HG03097 (cell line): ENCODE results near the gene XPO6.

Experiments
- ATAC-seq: cut with Tn5 transposase; IDR thresholded peaks from one replicate; pipeline ENCODE4 v1.9.1; 2021; ENCODE audit not compliant: unreplicated experiment, low FRiP score

The XPO6 gene

DNA sequence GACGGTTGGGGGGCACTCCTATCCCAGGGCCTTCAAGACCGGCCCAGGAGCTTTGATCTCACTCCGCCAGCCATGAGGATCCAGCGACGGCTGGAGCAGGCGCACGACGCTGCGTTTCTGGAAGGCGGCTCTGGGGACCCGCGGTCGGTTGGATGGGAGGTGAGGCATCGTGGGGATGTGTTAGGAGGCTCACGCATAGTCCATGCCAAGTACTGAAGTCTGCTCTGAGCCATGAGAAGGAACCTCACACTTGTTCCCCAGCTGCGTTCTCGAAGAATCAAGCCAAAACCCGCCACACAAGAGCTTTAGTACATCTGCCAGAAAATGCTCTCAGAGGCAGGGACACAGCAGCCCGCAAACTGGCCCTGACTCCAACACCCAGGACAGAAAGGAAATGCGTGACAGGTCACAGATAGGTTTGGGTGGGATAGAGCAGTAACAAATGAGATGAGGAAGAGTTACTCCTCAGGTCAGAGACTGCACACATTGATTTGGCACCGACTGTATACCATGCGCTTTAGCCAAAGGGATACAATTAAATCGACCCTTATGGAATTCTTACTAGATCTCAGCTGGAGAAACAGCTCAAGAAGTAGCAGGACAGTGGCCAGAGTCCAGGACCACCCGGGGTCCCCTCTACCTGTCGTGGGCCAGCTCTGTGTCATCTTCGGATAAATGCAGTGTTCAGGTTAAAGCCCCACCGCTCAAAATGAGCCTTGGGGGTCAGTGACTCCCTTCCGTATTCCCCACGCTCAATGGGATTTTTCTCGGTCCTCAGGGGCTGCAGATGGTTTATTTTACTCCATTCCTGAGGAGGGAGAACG lies 141.6 kb downstream of the XPO6 start:
- ATAC-seq = no peak

DNA sequence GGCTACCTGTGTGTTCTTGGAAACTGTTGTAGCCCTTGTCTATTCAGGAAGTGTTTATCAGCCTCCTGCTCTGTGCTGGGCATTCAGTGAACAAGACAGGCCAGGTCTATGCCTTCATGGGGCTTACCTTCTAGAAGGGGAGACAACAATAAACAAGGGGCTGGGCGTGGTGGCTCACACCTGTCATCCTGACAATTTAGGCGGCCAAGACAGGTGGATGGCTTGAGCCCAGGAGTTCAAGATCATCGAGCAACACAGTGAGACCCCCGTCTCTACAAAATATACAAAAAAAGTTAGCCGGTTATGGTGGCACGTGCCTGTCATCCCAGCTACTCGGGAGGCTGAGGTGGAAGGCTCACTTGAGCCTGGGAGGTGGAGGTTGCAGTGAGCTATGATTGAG lies 142.8 kb downstream of the XPO6 start:
- ATAC-seq = no peak

DNA sequence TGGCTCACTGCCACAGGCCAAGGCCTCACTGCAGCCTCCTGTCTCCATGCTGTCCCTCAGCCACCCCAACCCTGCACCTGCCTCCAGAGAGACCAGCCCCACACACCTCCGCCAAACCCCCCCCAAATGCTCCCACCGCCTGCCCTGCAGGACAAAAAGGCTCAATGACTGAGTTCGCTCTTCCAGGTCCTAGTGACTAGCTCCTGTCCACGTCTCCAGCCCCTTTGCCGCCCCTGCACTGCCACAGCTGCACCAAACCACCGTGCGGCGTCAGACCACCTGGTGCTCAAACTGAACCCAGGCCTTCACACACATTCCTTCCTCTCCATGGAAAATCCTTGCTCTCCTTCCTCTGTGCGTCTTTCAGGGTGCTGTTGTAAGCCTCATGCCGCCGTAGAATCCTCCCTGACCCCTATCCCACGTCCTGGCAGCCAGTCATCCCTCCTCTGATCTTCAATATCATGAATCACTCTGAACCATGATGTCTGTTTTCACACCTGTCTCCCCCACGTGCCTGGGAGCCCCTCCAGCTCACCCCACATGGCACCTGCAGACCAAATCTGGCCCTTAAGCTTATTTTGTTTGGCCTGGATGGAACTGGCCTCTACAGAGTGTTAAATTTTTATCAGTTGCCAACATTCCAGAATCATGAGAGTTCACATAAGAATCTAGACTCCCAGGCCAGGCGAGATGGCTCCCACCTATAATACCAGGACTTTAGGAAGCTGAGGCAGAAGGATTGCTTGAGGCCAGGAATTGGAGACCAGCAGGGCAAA lies 144.0 kb downstream of the XPO6 start:
- no peak for ATAC-seq

DNA sequence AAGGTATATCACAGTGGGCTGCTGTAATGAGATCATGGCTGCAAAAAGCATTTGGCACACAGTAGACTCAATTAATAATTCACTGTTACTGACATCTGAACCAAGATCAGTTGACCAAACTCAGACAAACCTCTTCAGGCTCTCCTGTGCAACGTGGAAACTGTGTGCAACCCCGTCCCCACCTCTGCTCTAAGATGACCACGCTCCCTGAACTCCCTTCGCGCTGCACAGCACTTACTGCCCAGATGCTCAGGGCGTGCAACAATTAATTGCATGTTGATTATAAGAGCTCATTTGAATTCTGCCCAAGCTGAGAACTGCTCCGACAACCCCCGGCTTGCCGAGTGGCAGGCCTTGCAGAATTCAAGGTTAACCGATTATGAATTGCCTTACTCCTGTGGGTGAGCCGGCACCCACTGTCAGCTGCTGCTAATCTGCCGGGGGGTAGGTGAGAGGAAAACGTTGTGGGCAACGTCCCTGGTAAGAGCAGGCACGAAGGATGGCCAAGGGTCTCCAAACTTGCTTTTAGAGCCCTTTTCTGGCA lies 147.0 kb downstream of the XPO6 start:
- no peak for ATAC-seq

DNA sequence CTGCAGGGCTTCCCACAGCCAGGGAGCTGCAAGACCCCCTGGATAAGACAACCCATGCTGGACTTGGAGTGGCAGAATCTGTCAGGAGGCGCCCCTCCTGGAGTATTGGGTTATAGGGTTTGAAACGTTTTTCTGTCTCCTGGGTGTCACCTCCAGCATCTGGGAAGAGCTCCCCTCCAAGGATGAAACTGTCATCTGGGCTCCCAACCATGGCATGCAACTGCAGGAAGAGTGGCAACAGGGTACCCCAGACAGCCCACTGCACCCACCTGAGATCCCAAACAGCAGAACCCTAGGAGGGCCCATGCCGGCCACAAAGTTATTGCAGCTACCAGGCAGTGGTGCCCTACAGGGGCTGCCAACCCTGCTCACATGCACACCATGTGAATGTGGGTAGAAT lies 147.6 kb downstream of the XPO6 start:
- no peak for ATAC-seq

DNA sequence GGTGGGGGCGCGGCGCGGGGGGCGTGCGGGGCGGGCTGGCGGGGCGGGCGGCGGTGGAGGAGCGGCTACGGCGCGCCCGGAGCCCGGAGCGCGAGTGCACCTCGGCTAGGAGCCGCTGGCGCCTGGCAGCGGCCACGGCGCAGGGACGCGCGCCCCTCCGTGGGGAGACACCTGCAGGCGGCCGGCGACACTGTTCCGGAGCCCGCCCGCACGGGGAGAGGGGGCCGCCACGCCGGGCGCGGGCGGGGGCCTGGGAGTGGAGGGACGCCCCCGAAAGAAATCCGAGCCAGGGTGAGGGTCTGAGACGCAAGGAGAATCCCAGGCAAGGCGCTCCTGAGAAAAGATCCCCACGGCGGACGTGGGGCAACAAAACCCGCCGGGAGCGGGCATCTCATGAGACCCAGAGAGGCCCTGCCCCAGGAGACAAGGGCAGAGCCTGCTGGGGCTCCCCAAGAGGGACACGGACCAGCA lies 148.1 kb downstream of the XPO6 start, which contains the start of gene GSG1L:
GSG1L (minus strand) TSS at position 124 of the 471 bp plus-strand sequence. CDS start 290 bp downstream, outside the sequence.
- no peak for ATAC-seq

DNA sequence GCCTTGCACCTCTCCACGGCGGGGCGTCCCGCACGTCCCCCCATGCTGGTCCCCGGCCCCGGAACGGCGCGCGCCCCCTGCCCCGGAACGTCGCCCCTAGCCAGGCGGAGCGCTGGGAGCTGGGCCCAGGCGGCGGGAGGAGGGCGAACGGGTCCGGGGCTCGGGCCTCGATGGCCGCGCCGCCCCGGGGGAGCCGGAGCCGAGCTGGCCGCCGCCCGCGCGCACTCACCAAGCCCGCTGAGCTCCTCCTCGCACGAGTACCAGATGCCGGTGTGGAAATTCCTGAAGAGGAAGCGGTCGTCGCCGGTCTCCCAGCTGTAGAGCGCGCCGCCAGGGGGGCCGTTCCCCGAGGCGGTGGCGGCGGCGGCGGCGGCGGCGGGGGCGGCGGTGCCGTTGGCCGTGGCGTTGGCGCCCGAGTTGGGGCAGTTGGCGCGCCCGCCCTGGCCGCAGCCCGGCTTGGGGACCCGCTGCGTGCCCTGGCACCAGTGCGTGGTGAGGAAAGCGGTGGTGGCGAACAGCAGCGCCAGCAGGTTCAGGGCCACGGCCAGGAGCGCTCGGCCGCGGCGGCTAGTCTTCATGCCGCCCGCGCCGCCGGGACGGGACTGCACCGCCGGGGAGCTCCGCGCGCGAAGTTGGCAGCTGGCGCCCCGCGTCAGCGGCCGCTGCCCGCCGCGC lies 148.8 kb downstream of the XPO6 start:
- ATAC-seq = no peak

DNA sequence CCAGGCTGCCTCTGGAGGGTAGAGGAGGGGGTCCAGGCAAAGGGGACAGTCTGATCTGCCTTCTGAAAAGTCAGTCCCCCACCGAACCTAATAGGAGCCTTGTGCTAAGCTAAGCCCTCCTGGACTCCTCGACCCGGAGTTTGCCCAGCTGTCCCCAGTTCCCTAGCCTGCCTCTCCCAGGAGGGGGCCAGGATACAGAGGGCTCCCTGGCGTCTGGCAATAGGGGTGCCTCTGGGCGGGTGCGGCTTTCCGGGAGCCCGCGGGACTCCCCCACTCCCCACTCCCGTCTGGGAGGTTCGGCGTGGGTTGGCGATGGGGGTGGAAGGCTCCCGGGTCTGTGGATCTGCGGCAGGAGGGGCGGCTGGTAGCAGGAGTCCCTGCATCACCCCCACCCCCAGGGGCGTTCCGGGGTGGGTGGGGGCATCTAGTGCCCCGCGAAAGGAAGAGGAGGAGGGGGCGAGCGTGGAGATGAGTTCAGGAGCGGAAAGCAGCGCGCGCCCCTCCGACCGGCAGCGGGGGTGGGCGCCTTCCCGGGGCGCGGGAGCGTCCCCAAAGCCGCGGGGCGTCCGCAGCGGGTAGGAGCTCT lies 149.4 kb downstream of the XPO6 start:
- ATAC-seq = no peak

DNA sequence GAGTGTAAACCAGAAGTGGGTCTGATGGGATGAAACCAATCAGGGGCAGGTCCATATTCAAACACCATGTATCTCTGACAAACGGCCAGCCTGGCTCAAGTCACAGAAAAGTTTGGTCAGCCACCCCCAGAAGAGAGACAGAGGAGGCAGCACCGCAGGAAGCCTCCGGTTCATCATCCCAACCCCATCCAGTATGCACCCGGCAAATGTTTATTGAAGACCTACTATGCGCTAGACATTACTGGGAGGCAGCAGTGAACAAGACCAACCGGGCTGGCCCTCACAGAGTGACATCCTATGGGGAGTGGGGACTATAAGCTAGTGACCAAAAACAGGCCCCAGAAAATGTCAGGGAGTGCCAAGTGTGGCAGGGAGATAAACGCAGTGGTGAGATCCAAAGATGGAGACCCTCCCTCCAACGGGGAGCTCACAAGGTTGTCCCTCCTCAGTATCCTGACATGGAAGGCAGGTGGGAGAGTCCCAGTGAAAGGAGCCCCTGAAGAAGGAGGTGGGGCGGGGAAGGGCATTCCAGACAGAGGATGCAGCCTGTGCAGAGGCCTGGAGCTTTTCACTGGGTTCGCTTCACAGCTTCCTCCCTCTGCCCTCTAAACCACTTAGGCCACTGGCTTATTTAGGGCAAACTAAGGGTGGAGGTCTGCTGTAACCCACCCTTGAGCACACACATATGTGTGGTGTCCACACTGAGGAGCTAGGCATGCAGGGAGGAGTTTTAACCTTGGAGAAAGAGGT lies 150.2 kb downstream of the XPO6 start:
- ATAC-seq = no peak

DNA sequence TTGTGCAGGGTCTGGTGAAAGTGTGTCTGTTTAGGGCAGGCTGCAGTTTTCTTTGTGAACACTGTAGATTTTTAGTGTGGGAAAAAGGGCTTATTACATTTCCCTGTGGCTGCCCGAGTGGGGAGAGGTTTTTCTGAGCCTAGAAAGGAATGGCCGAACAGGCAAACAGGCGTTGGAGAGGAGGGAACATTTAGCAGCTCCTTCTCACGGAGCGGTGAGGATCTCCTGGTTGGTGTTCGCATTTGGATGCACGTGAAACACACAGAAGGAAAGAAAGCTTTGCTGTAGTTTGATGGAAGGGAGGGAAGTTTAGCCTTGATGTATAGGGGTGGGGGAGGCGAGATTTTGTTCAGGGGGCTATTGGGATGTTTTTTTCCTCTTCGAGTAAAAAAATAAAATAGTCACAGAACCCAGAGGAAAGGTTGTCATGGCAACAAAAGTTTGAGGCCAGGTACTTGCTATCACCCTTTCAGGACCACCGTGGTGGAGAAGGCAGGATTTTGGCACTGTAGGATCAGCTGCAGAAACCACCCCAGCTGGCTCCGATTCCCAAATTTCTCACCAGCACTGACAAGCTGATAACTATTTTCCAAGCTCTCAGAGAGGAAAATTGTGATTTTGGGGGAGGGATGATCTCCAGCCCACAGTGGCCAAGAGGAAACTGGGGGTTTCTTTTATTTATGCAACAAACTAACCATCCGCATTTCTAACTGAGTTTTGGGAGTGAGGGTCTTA lies 151.8 kb downstream of the XPO6 start:
- no peak for ATAC-seq

DNA sequence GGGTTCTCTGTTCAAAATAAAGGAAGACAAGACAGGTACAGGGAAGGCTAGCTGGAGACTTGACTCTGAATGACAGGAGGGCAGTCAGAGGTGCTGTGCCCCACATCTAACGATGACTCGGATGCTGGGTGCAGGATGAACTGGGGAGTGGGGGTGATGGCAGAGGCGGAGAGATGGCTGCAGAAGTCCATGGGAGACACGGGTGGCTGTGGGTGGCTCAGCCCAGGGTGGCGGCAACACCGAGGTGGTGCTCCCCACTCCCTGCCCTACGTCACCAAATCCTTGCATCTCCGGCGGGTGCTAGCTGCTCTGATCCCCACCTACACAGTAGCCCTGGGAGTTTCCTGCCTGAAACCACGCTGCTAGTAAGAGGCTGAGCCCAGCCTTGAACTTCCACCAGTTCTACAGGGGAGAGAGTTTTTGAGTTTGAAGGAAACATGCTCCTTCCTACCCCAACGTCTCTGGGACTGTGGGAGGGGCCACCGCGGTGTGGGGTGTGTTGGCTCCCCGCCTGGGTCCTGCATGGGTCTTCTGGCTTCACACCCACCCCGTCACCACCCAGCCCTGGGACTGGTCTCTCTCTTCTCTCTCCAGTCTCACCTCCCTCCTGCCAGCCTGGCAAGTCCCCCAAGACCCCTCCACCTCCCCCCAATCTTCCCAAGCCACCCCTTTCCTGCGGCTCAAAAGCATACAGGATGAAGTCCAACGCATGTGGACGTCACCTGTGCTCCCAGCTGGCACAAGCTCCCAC lies 152.8 kb downstream of the XPO6 start:
- no peak for ATAC-seq

DNA sequence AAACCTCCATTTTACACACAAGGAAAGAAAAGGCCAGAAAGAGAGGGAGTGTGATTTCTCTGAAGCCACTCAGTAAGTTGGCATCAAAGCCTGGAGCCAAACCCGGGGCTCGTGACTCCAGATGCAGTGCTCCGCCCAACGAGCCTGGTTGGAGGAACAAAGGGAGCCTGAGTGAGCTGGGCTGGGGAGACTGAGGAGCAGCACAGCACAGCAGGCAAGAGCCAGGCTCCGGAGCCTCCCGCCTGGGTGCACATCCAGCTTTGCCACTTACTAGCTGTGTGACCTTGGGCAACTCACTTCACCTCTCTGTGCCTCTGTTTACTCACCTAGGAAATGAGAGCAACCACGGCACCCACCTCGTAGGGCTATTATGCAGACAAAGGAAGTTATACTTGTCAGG lies 153.8 kb downstream of the XPO6 start:
- ATAC-seq = no peak

DNA sequence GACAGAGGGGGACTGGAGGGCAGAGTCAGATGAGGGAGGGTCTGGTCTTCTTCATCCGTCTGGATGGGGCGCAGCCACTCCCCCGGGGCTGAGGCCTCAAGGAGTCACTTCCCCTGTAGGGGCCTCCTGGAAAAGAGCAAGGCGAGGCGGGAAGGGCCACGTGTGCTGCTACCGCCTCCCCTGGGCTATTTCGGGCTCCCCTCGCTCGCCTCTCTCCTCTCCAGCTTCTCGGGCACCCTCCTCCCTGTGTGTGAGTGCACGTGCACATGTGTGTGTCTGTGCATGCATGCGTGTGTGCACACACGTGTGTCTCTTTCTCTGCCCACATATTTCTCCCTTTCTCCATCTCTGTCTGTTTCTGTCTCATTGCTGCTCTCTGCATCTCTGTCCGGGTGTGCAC lies 158.3 kb downstream of the XPO6 start:
- ATAC-seq = no peak

DNA sequence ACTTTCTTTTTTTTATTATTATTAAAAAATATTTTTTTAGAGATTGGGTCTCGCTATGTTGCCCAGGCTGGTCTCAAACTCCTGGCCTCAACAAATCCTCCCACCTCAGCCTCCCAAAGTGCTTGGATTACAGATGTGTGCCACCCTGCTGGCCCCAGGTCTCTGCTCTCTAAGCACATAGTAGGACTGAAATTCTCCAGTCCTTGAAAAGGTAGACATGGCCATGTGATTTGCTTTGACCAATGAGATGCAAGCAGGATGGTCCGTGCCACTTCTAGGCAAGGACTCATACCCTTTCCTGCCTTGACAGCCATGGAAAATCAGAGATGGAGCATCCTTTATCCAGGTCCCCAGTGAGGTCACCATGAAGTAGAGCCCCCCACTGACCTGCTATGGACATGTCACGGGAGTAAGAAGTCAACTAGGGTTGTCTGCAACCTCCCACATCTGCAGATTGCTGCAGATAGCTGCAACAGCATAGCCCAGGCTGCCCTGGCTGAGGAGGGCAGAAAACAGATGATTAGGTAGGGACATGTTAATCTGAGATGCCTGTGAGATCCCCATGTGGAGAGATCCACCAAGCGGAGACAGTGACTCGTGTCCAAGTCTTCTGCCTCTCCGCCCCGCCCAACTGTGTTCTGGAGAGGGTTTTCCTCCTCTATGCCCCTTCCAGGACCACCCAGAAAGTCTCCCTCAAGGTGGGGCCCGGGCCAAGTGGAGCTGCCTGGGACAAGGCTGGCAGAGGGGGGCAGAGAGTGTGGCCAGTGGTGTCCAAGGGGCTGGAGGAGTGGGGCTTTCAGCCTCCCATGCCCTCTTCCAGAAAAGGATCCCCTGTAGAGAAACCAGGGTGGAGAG lies 159.3 kb downstream of the XPO6 start:
- ATAC-seq = no peak

DNA sequence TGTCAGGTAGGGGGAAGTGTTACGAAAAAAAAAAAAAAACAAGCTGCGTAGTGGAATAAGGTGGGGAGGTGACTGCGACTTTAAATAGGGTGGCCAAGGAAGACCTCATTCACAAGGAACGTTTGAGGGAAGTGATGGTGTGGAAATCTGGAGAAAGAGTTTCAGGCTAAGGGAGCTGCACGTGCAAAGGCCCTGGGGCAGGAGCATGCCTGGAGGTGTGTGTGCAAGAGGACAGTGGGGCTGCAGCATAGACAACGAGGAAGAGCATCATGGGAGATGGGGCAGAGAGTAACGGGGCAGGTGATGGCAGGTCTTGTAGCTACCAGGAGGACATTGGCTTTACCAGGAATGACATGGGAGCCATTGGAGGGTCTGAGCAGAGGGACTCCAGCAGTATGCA lies 160.3 kb downstream of the XPO6 start:
- no peak for ATAC-seq
